Measurements from ENCODE around the gene TSR3. TPM values are rescaled to one million over a fixed set of nuclear protein-coding genes. Genes with fewer than 3 reads are reported as not detected.

Gene TSR3
- total RNA-seq, 1 experiment from 2014 or later = 52.7 TPM

DNA sequence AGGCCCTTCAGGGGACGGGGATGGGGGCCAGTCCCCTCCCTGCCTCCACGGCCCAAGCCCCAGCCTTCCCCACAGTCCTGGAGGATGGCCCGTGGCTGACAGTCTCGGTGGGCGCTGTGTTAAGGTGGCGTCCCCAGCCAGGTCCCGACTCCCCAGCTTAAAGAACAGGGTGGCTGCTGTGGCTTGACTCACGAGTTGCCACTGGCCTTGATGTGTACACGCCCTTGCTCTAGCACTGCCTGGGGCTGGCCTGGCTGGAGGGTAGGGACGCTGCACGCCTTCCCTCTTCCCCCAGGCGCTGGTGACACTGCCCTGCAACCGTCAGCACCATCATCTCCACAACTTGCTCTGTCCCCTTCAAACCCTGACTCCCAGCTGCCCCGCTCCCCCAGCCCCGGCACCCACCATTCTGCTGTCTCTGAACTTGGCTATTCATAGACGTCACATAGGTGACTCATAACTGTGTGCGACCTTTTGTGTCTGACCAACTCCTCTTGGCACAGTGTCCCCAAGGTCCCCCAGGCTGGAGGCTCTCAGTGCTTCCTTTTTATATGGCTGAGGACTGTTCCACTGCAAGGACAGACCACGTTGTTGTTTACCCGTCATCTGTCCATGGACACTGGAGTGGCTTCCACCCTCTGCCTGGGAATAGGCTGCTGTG, 6.4 kb upstream of the TSR3 start (continued):
- TF ChIP-seq POLR2AphosphoS5 (IDR thresholded peaks at IDR 0.05; ENCODE audit: low read depth, low read length) (peak; percentile 33; the same call in 1 of the 2 replicates), SP1 (IDR thresholded peaks at IDR 0.05; ENCODE audit: low read depth) (no peak; the same call in 1 of the 2 replicates), ZNF274 (IDR thresholded peaks at IDR 0.05; ENCODE audit: low read depth, low read length) (no peak), EGR1 (IDR thresholded peaks at IDR 0.05; ENCODE audit: low read depth) (no peak), ELF1 (IDR thresholded peaks at IDR 0.05; ENCODE audit: borderline replicate concordance, low read depth) (no peak), JUND (IDR thresholded peaks at IDR 0.05) (peak; percentile 63), SRF (IDR thresholded peaks at IDR 0.05; ENCODE audit: low read depth) (no peak), FOSL1 (IDR thresholded peaks at IDR 0.05; ENCODE audit: low read depth) (no peak; the same call in 1 of the 2 replicates), EZH2phosphoT487 (IDR thresholded peaks at IDR 0.05; ENCODE audit: borderline replicate concordance) (no peak), TCF7L2 (IDR thresholded peaks at IDR 0.05; ENCODE audit: borderline replicate concordance, extremely low read depth, insufficient read depth, insufficient read length) (no peak), RAD21 (IDR thresholded peaks at IDR 0.05; ENCODE audit: low read depth) (no peak)
- TF ChIP-seq, protein P1, sequence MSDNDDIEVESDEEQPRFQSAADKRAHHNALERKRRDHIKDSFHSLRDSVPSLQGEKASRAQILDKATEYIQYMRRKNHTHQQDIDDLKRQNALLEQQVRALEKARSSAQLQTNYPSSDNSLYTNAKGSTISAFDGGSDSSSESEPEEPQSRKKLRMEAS (IDR thresholded peaks at IDR 0.05) = peak; percentile 13; the same call in 1 of the 2 replicates

GRCh38 chr16:1356061-1356900, 4.6 kb upstream of the TSR3 start:
- BruUV-seq (replicated peaks) = no TSS peak
- no peaks in the 10 kb centered on the region for H3K9me3 ChIP-seq (ENCODE audit: control insufficient read depth in 1 of 2, insufficient read depth in 1 of 2, low read depth in 1 of 2, low read length in 2 of 2)
- H3K27ac ChIP-seq (ENCODE audit: low read depth, low read length) = 0 out of 2 replicates have a peak overlapping the region, but pooled peaks have one; percentile 85
- CTCF ChIA-PET = no interaction called here
- H3K36me3 ChIP-seq (ENCODE audit: control insufficient read depth in 1 of 2, insufficient read depth in 2 of 2, low read length in 2 of 2) = peaks cover 3 to 7% of the 10 kb centered on the region in 2 experiments; a peak in 1 of 4 replicates
- no peak overlapping the region for H2AFZ ChIP-seq (ENCODE audit: low read depth, low read length, poor library complexity, severe bottlenecking)
- RAD21 ChIA-PET (ENCODE audit: low non-redundant PET in 1 of 2, low total read pairs in 2 of 2, uncharacterized antibody in 2 of 2, unreplicated experiment in 2 of 2) = no interaction called here
- intact Hi-C loops (cut with micrococcal nuclease) = no loop called here
- H3K9ac ChIP-seq (ENCODE audit: low read length) = peak overlapping the region; percentile 49
- peaks cover 29 to 43% of the 10 kb centered on the region in 2 experiments for H3K4me1 ChIP-seq (ENCODE audit: control insufficient read depth in 1 of 2, insufficient read depth in 2 of 2, low read length in 2 of 2)
- ATAC-seq (no peak), DNase-seq (ENCODE audit: low read depth, low spot score) (no peak)
- POLR2A ChIA-PET = interaction anchor here (1.5 kb wide), 1 partner anchor 64 kb away, joined by 5 read pairs; the partner anchor contains the start of gene UQCC4
- H3K27me3 ChIP-seq (ENCODE audit: insufficient read depth, low read length) = no peaks in the 10 kb centered on the region
- no peak overlapping the region for H3K4me3 ChIP-seq (replicated peaks in 1 of 2; ENCODE audit: low read depth in 1 of 2, low read length in 2 of 2)
- H3K9me2 ChIP-seq (ENCODE audit: insufficient read depth) = no peaks in the 10 kb centered on the region
- peaks cover 88% of the 10 kb centered on the region for H3K79me2 ChIP-seq (ENCODE audit: insufficient read depth, low read length)
- no peaks in the 10 kb centered on the region for H4K20me1 ChIP-seq (ENCODE audit: insufficient read depth)
- peak overlapping the region; percentile 83 for H3K4me2 ChIP-seq (ENCODE audit: low read length)
- TF ChIP-seq, protein P1 (IDR thresholded peaks at IDR 0.05) = no peak
- TF ChIP-seq EGR1 (IDR thresholded peaks at IDR 0.05; ENCODE audit: low read depth) = no peak
- no peak for TF ChIP-seq JUND (IDR thresholded peaks at IDR 0.05)
- no peak for TF ChIP-seq RAD21 (IDR thresholded peaks at IDR 0.05; ENCODE audit: low read depth)
- no peak for TF ChIP-seq SP1 (IDR thresholded peaks at IDR 0.05; ENCODE audit: low read depth)
- TF ChIP-seq, protein P2, sequence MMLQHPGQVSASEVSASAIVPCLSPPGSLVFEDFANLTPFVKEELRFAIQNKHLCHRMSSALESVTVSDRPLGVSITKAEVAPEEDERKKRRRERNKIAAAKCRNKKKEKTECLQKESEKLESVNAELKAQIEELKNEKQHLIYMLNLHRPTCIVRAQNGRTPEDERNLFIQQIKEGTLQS (IDR thresholded peaks at IDR 0.05) = no peak
- no peak for TF ChIP-seq SRF (IDR thresholded peaks at IDR 0.05; ENCODE audit: low read depth)
- no peak for TF ChIP-seq ZFX (IDR thresholded peaks at IDR 0.05)
- no peak for TF ChIP-seq POLR2AphosphoS5 (IDR thresholded peaks at IDR 0.05; ENCODE audit: low read depth, low read length)
- TF ChIP-seq, protein P3, sequence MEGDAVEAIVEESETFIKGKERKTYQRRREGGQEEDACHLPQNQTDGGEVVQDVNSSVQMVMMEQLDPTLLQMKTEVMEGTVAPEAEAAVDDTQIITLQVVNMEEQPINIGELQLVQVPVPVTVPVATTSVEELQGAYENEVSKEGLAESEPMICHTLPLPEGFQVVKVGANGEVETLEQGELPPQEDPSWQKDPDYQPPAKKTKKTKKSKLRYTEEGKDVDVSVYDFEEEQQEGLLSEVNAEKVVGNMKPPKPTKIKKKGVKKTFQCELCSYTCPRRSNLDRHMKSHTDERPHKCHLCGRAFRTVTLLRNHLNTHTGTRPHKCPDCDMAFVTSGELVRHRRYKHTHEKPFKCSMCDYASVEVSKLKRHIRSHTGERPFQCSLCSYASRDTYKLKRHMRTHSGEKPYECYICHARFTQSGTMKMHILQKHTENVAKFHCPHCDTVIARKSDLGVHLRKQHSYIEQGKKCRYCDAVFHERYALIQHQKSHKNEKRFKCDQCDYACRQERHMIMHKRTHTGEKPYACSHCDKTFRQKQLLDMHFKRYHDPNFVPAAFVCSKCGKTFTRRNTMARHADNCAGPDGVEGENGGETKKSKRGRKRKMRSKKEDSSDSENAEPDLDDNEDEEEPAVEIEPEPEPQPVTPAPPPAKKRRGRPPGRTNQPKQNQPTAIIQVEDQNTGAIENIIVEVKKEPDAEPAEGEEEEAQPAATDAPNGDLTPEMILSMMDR (IDR thresholded peaks at IDR 0.05 in 2 of 3, conservative IDR thresholded peaks at IDR 0.05 in 1 of 3; ENCODE audit: borderline replicate concordance in 1 of 3, insufficient read depth in 1 of 3, low read depth in 2 of 3, low read length in 2 of 3) = no peak
- TF ChIP-seq CBX3 (IDR thresholded peaks at IDR 0.05; ENCODE audit: low read depth) = no peak
